SK-N-SH (cell line): ENCODE measurements around the gene MEG3. TPM values are rescaled to one million over a fixed set of nuclear protein-coding genes. Genes with fewer than 3 reads are reported as not detected.

ENCODE experiments used
- CTCF ChIA-PET: fragments of 300-600, 350-600 bp; formaldehyde crosslinking; extraction: SDS; loops from one replicate; lab custom pipeline; 2021; lab: Yijun Ruan, JAX
- POLR2A ChIA-PET: fragments of 350-600 bp; sonication (Branson Sonifier 250); formaldehyde crosslinking; extraction: SDS; loops from one replicate; lab custom pipeline; 2020; ENCODE audit warnings: antibody characterized with exemption, inconsistent platforms; lab: Yijun Ruan, JAX
- DNase-seq: peaks from one replicate; pipeline ENCODE4 v3.0.0; 2012
- H2AFZ ChIP-seq: fragments of 200-600 bp; sonication (generic); 2 replicates; pipeline ENCODE4 v1.8.1; 2016; ENCODE audit warnings: antibody characterized with exemption, mild to moderate bottlenecking, low read depth
- H3F3A ChIP-seq: fragments of 200-600 bp; sonication (generic); replicated peaks from 2 replicates; pipeline ENCODE3; 2016; ENCODE audit warnings: antibody characterized with exemption, mild to moderate bottlenecking; ENCODE audit not compliant: insufficient read depth
- H3K27ac ChIP-seq, 2 experiments: fragments of 200-500 bp in 1 of 2; fragments of 200-600 bp in 1 of 2; sonication (Bioruptor generic) in 1 of 2; sonication (generic), shearing (Covaris generic) in 1 of 2; 2 replicates each; pipeline versions ENCODE4 v1.5.1 to v1.6.1; 2014 to 2016; ENCODE audit warnings: low read depth in 2 of 2, inconsistent platforms in 1 of 2, low read length in 1 of 2, mild to moderate bottlenecking in 1 of 2, mixed read lengths in 1 of 2
- H3K27me3 ChIP-seq: fragments of 200-600 bp; sonication (generic), shearing (Covaris generic); 2 replicates; pipeline ENCODE4 v1.6.1; 2016; ENCODE audit warnings: mixed run types; ENCODE audit not compliant: insufficient read depth
- H3K36me3 ChIP-seq, 2 experiments: fragments of 200-500 bp in 1 of 2; fragments of 200-600 bp in 1 of 2; sonication (Bioruptor generic) in 1 of 2; sonication (generic) in 1 of 2; replicated peaks in 1 of 2; 2 replicates each; pipeline versions ENCODE3 to v1.5.1; 2014 to 2016; ENCODE audit warnings: low read length in 1 of 2, mild to moderate bottlenecking in 1 of 2; ENCODE audit not compliant: insufficient read depth in 2 of 2, control insufficient read depth in 1 of 2
- H3K4me1 ChIP-seq, 2 experiments: fragments of 200-500 bp in 1 of 2; fragments of 200-600 bp in 1 of 2; sonication (Bioruptor generic) in 1 of 2; sonication (generic), shearing (Covaris generic) in 1 of 2; 2 replicates each; pipeline versions ENCODE4 v1.5.1 to v1.6.1; 2014 to 2016; ENCODE audit warnings: low read depth in 1 of 2, low read length in 1 of 2, mixed run types in 1 of 2; ENCODE audit not compliant: insufficient read depth in 2 of 2, control insufficient read depth in 1 of 2
- H3K4me2 ChIP-seq: fragments of 200-600 bp; sonication (generic), shearing (Covaris generic); 2 replicates; pipeline ENCODE4 v1.6.1; 2017; ENCODE audit warnings: mixed run types
- H3K4me3 ChIP-seq, 2 experiments: fragments of 200-500 bp in 1 of 2; fragments of 200-600 bp in 1 of 2; sonication (Bioruptor generic) in 1 of 2; sonication (generic), shearing (Covaris generic) in 1 of 2; 2 replicates each; pipeline versions ENCODE4 v1.5.1 to v1.8.1; 2014 to 2016; ENCODE audit warnings: low read depth in 2 of 2, inconsistent platforms in 1 of 2, low read length in 1 of 2, mild to moderate bottlenecking in 1 of 2, mixed read lengths in 1 of 2, moderate library complexity in 1 of 2
- H3K79me2 ChIP-seq: fragments of 200-600 bp; sonication (generic); 2 replicates; pipeline ENCODE4 v1.8.1; 2017; ENCODE audit warnings: mild to moderate bottlenecking; ENCODE audit not compliant: insufficient read depth
- H3K9ac ChIP-seq: fragments of 200-600 bp; sonication (generic); 2 replicates; pipeline ENCODE4 v1.6.1; 2017; ENCODE audit warnings: mixed run types
- H3K9me2 ChIP-seq: fragments of 200-600 bp; sonication (generic); 2 replicates; pipeline ENCODE4 v1.6.1; 2017; ENCODE audit warnings: mixed run types
- H3K9me3 ChIP-seq: fragments of 200-600 bp; sonication (generic); 2 replicates; pipeline ENCODE4 v1.6.1; 2017; ENCODE audit warnings: mixed run types, mild to moderate bottlenecking, moderate library complexity
- H4K20me1 ChIP-seq: fragments of 200-600 bp; sonication (generic); 2 replicates; pipeline ENCODE4 v1.6.1; 2017; ENCODE audit warnings: mild to moderate bottlenecking, mixed run types; ENCODE audit not compliant: insufficient read depth
- CTCF ChIP-seq: fragments of 200-600 bp; sonication (generic); IDR thresholded peaks from 2 replicates; pipeline ENCODE4 v1.6.1; 2017; ENCODE audit warnings: antibody characterized with exemption, mild to moderate bottlenecking, moderate library complexity
- FOXJ3 ChIP-seq: sonication (generic); formaldehyde crosslinking; IDR thresholded peaks from 2 replicates; pipeline ENCODE4 v1.5.1; 2020; ENCODE audit warnings: mild to moderate bottlenecking, missing genetic modification reagents
- GATA2 ChIP-seq: sonication (generic); formaldehyde crosslinking; IDR thresholded peaks from 2 replicates; pipeline ENCODE4 v1.5.0; 2020; ENCODE audit warnings: mild to moderate bottlenecking, missing genetic modification reagents
- NRF1 ChIP-seq: IDR thresholded peaks from 2 replicates; pipeline ENCODE4 v1.6.1; 2012; ENCODE audit warnings: low read depth, mild to moderate bottlenecking, low read length
- PBX3 ChIP-seq: IDR thresholded peaks from 2 replicates; pipeline ENCODE4; 2012
- RAD21 ChIP-seq: IDR thresholded peaks from 2 replicates; pipeline ENCODE4 v1.6.1; 2012; ENCODE audit warnings: mild to moderate bottlenecking, low read length
- RCOR1 ChIP-seq: fragments of 150-350 bp; IDR thresholded peaks from 2 replicates; pipeline ENCODE4 v1.6.1; 2017; ENCODE audit warnings: antibody characterized with exemption, low read length
- RXRA ChIP-seq: IDR thresholded peaks from 2 replicates; pipeline ENCODE4 v1.4.0; 2012; ENCODE audit warnings: low read depth, mild to moderate bottlenecking, borderline replicate concordance
- SIN3A ChIP-seq: IDR thresholded peaks from 2 replicates; pipeline ENCODE4 v1.6.1; 2012; ENCODE audit warnings: low read depth, mild to moderate bottlenecking, low read length, moderate library complexity, borderline replicate concordance
- TCF12 ChIP-seq: IDR thresholded peaks from 2 replicates; pipeline ENCODE4 v1.4.0; 2012
- USF1 ChIP-seq: IDR thresholded peaks from 2 replicates; pipeline ENCODE4 v1.4.0; 2012; ENCODE audit warnings: low read depth, borderline replicate concordance
- ZBTB33 ChIP-seq: IDR thresholded peaks from 2 replicates; pipeline ENCODE4 v1.4.0; 2012; ENCODE audit warnings: low read depth, borderline replicate concordance
- WGBS: methylation state at CpG from one replicate; pipeline ENCODE4 v1.1.6; 2017; ENCODE audit warnings: low lambda C conversion rate; 5-methylcytosine and 5-hydroxymethylcytosine counted together
- polyA plus RNA-seq, 3 experiments: library from polyadenylated mRNA; depleted of rRNA; stranded (reverse); fragments of >200 nt; gene quantifications; 2 replicates each; pipeline ENCODE4 v1.2.3, GENCODE V29; 2012

The MEG3 gene
- polyA plus RNA-seq, 1 of the 3 experiments (the other 2 are of a cell fraction), result not detected

- peaks cover 0 to 45% of the 10 kb centered on the region in 2 experiments; a peak in 1 of 4 replicates for H3K4me1 ChIP-seq
- no peaks in the 10 kb centered on the region for H3F3A ChIP-seq
- H3K4me3 ChIP-seq, result no peak overlapping the region
- H3K27ac ChIP-seq, result peak overlapping the region in 1 of 2 experiments; percentile 73; a peak in 2 of 4 replicates
- H3K9ac ChIP-seq, result no peak overlapping the region
- H3K79me2 ChIP-seq, result no peaks in the 10 kb centered on the region
- H3K36me3 ChIP-seq, result no peaks in the 10 kb centered on the region
- TF ChIP-seq RCOR1 (no peak), TCF12 (no peak), SIN3A (no peak), CTCF (no peak), FOXJ3 (CRISPR knock-in tag) (no peak), NRF1 (no peak), PBX3 (no peak), RAD21 (no peak), USF1 (no peak), GATA2 (no peak)
- ChIA-PET CTCF (interaction anchor here (1.2 to 1.8 kb wide), 2 partner anchors 57 to 179 kb away, joined by 3 to 4 read pairs; no protein-coding TSS in a partner anchor), POLR2A (no interaction called here)
- H3K9me3 ChIP-seq, result no peaks in the 10 kb centered on the region
- no peak for DNase-seq
- WGBS, result 69% methylated on average over 13 of the region's 15 CpGs
- no peaks in the 10 kb centered on the region for H4K20me1 ChIP-seq
- H3K4me2 ChIP-seq, result peak overlapping the region; percentile 24; the same call in 1 of the 2 replicates
- H2AFZ ChIP-seq, result no peak overlapping the region
- H3K9me2 ChIP-seq, result no peaks in the 10 kb centered on the region
- H3K27me3 ChIP-seq, result no peaks in the 10 kb centered on the region
Measured at GRCh38 chr14:100841761-100842403, 16.0 kb downstream of the MEG3 start.

- peaks cover 0 to 39% of the 10 kb centered on the region in 2 experiments; a peak in 1 of 4 replicates for H3K4me1 ChIP-seq
- ChIA-PET CTCF (interaction anchor here (0.6 to 1.8 kb wide), 3 partner anchors 56 to 180 kb away, joined by 3 to 4 read pairs (median 3); no protein-coding TSS in a partner anchor), POLR2A (no interaction called here)
- no peak overlapping the region for H3K4me3 ChIP-seq
- no peaks in the 10 kb centered on the region for H3K27me3 ChIP-seq
- H4K20me1 ChIP-seq, result no peaks in the 10 kb centered on the region
- peak overlapping the region; percentile 52; the same call in 1 of the 2 replicates for H3K4me2 ChIP-seq
- no peaks in the 10 kb centered on the region for H3K9me3 ChIP-seq
- no peaks in the 10 kb centered on the region for H3F3A ChIP-seq
- no peaks in the 10 kb centered on the region for H3K9me2 ChIP-seq
- TF ChIP-seq RXRA (no peak), GATA2 (no peak), ZBTB33 (no peak), RAD21 (no peak)
- H3K36me3 ChIP-seq, result no peaks in the 10 kb centered on the region
- WGBS, result 25% methylated on average over 8 of the region's 8 CpGs
- DNase-seq, result no peak
- H3K9ac ChIP-seq, result no peak overlapping the region
- 0 out of 2 replicates have a peak overlapping the region, but pooled peaks have one; percentile 35 for H2AFZ ChIP-seq
- H3K79me2 ChIP-seq, result no peaks in the 10 kb centered on the region
- peak overlapping the region in 1 of 2 experiments; percentile 73; a peak in 2 of 4 replicates for H3K27ac ChIP-seq
Measured at GRCh38 chr14:100842799-100843198, 16.9 kb downstream of the MEG3 start.
